GM19372 (cell line): ENCODE measurements around the gene CCDC192.

ENCODE experiments used
- ATAC-seq: cut with Tn5 transposase; IDR thresholded peaks from one replicate; pipeline ENCODE4 v1.9.1; 2021; ENCODE audit warnings: mild to moderate bottlenecking, low read depth, moderate library complexity; ENCODE audit not compliant: unreplicated experiment

Gene CCDC192

GRCh38 chr5:127910307-127910956, 207.2 kb downstream of the CCDC192 start:
- no peak for ATAC-seq

- no peak for ATAC-seq
Measured at GRCh38 chr5:127911619-127912018, 208.4 kb downstream of the CCDC192 start.

- no peak for ATAC-seq
Measured at GRCh38 chr5:127912411-127912810, 209.2 kb downstream of the CCDC192 start.

- no peak for ATAC-seq
Measured at GRCh38 chr5:127916885-127917573, 213.8 kb downstream of the CCDC192 start.

- no peak for ATAC-seq
Measured at GRCh38 chr5:127919006-127919796, 216.0 kb downstream of the CCDC192 start.

GRCh38 chr5:127919818-127920217, 216.6 kb downstream of the CCDC192 start:
- no peak for ATAC-seq

- no peak for ATAC-seq
Measured at GRCh38 chr5:127920936-127921335, 217.7 kb downstream of the CCDC192 start.

- ATAC-seq, result no peak
Measured at GRCh38 chr5:127922603-127923002, 219.4 kb downstream of the CCDC192 start.

- ATAC-seq, result no peak
Measured at GRCh38 chr5:127923804-127924570, 220.8 kb downstream of the CCDC192 start.

- ATAC-seq, result no peak
Measured at GRCh38 chr5:127924606-127925005, 221.4 kb downstream of the CCDC192 start.

GRCh38 chr5:127925916-127926315, 222.7 kb downstream of the CCDC192 start:
- no peak for ATAC-seq

GRCh38 chr5:127926974-127927373, 223.8 kb downstream of the CCDC192 start:
- ATAC-seq, result no peak

GRCh38 chr5:127928053-127928452, 224.9 kb downstream of the CCDC192 start:
- no peak for ATAC-seq

GRCh38 chr5:127930311-127930710, 227.1 kb downstream of the CCDC192 start:
- ATAC-seq, result no peak

- no peak for ATAC-seq
Measured at GRCh38 chr5:127931396-127931795, 228.2 kb downstream of the CCDC192 start.

GRCh38 chr5:127933348-127933747, 230.2 kb downstream of the CCDC192 start:
- no peak for ATAC-seq

GRCh38 chr5:127934791-127935256, 231.6 kb downstream of the CCDC192 start:
- no peak for ATAC-seq

GRCh38 chr5:127935398-127935797, 232.2 kb downstream of the CCDC192 start:
- ATAC-seq, result no peak

- peak; percentile 44 for ATAC-seq
Measured at GRCh38 chr5:127936439-127936972, 233.3 kb downstream of the CCDC192 start.

- ATAC-seq, result no peak
Measured at GRCh38 chr5:127938746-127939145, 235.6 kb downstream of the CCDC192 start.
